Nucleus accumbens (tissue), 56 donors: ENCODE measurements around the gene KRTAP10-1.
"Not testable (repeated sequence)": the region's sequence is repeated elsewhere in the genome, so short reads cannot be mapped to it uniquely, and the experiment has no call there.

ENCODE experiments used
- DNase-seq, 56 donors: peaks; one replicate each; lab custom pipeline; 2025; lab: John Stamatoyannopoulos, UW

KRTAP10-1 gene

GRCh38 chr21:44550285-44550684, 10.3 kb upstream of the KRTAP10-1 start:
- not testable (repeated sequence) for DNase-seq

- DNase-seq: no peak
Observed at GRCh38 chr21:44549525-44550211, 9.7 kb upstream of the KRTAP10-1 start.

DNA sequence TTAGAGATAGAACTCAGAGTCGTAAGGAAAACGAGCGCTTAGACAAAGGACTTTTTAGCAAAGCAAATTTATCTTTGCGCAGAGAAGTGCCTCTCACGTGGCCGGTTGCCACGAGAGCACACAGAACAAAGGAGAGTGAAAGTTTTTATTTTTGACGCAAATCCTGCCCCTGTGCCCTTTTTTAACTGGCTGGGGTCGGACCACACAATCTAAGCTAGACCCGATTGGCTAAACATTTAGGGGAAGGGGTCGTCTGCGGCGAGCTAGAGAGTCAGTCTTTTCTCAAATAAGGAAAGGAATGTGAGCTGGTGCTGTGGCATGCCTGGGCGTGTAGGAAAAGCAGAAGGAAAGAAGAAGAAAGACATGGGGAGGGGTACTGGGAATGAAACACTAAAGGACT, 8.9 kb upstream of the KRTAP10-1 start:
- DNase-seq: no peak

- DNase-seq: no peak
Observed at GRCh38 chr21:44548381-44548780, 8.4 kb upstream of the KRTAP10-1 start.

DNA sequence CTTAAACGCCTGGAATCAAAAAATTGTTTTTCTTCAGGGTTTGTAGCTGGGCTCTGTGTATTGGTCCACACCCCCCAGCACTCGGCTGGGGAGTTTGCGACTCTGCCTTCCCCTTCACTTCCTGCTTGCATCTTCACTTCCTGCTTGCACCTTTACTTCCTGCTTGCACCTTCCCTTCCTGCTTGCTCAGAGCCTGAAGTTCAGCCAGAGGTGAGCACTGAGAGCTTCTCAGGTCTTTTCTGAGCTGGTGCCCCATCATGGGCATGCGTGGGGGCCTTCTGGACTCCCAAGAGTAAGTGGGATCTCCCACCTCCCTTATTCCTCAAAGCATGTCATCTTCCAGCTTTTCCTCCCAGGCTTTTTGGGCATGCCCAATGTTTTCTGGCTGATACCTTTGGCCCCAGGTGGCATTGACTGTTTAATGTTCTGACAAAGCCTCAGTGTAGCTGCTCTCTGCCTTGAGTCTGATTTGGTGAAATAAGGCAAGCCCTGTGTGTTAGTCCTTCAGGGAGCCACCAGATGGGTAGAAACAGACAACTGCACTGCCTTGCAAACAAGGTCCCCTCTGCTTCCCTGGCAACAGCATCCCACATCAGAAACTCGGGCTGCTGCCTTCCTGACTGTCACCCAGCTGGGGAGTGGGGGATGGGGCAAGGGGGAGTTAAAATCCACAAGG, 7.8 kb upstream of the KRTAP10-1 start:
- no peak for DNase-seq

DNA sequence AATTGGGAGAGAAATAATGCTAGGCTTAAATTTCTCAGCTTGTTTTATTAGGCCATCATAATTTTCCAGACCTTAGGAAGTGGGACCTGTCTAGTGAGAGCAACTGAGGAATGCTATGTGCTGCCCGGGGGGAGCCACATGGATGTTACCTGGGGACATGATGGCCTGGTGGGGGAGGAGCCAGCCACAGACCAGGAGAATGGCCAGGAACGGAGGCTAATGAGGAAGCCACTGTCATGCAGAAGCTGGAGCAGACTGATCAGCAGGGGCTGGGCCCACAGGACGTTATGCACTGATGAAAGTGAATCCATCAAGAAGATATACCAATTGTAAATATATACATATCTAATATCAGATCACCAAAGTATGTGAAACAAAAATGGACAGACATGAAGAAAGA, 4.6 kb upstream of the KRTAP10-1 start:
- DNase-seq: no peak

- no peak for DNase-seq
Observed at GRCh38 chr21:44542716-44543115, 2.7 kb upstream of the KRTAP10-1 start.

GRCh38 chr21:44540741-44541288, 820 bp upstream of the KRTAP10-1 start:
- no peak for DNase-seq

GRCh38 chr21:44539046-44539445, 949 bp downstream of the KRTAP10-1 start:
- no peak for DNase-seq

DNA sequence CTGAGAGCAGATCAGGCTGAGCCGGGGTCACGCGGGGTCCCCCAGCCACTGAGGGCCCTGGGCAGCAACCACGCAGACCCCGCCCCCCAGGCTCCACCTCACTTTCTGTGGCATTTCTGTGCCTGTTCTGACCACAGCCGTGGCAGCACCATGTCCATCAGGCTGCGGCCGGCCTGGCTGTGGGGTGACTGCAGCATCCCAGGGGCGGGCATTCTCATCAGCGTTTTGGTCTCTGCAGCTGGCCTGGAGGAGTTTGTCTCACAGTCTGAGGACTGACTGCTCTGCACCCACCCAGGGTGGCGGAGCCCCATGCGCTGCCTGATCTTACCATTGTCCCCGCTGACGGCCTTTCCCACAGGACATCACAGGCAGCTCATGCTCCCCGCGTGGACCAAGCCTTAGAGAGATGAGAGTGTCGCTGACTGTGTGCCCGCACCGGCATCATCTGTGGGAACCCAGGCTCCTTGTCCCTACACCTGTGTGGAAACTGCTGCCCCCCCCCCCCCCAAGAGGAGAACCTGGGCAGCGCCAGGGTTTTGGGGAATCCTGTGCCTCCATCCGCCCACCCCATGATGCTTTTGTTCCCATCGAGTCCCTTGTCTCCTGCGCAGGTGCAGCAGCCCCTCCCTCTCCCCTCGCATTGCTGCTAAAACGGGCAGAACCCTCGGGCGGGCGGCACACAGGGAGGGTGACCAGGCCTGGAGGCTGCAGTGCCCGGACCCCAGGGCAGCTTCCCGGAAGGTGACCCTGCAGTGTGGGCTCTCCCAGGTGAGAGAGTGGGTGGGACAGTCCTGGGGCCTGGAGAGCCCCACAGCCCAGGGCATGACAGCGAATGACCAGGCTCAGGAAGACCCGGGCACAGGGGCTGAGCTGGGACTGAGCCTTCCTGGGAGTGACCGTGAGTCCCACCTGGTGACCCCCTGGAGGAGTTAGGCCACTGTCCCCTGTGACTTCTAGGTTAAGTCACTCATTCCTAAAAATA, 1.8 kb downstream of the KRTAP10-1 start:
- no peak for DNase-seq

- DNase-seq: no peak
Observed at GRCh38 chr21:44535963-44536362, 4.0 kb downstream of the KRTAP10-1 start.

DNA sequence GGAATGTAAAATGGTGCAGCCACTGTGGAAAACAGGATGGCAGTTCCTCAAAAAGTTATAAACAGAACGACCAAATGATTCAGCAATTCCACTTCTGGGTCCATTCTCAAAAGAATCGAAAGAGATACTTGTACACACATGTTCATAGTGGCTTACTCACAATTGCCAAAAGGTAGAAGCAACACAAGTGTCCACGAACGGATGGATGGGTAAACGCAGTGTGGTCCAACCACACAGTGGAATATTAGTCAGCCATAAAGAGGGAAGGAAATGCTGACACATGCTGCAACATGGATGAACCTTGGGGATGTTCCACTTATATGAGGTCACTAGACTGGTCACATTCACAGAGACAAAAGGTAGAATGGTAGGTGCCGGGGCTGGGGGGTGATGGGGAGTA, 5.3 kb downstream of the KRTAP10-1 start:
- DNase-seq: no peak

DNA sequence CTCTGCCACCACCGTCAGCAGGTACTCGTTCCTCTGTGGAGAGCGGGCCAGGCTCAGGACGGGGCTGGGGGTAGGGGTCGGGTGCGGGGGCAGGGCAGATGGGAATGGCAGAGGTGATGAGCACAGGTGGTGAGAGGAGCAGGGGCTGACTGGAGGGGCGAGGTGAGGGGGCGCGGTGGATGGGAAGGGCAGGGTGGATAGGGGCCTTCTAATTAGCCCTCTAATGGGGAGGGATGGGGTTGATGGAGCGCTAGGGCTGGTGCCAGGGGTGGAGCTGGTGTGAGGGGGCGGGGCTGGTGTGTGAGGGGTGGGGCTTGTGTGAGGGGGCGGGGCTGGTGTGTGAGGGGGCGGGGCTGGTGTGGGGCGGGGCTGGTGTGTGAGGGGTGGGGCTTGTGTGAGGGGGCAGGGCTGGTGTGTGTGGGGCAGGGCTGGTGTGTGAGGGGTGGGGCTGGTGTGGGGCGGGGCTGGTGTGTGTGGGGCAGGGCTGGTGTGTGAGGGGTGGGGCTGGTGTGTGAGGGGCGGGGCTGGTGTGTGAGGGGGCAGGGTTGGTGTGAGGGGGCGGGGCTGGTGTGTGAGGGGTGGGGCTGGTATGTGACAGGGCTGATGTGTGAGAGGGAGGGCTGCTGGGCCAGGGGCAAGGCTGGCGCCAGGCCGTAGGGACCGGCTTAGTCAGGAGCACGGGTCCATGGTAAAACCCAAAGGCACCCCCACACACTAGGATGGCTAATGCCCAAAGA, 5.9 kb downstream of the KRTAP10-1 start:
- no peak for DNase-seq

DNA sequence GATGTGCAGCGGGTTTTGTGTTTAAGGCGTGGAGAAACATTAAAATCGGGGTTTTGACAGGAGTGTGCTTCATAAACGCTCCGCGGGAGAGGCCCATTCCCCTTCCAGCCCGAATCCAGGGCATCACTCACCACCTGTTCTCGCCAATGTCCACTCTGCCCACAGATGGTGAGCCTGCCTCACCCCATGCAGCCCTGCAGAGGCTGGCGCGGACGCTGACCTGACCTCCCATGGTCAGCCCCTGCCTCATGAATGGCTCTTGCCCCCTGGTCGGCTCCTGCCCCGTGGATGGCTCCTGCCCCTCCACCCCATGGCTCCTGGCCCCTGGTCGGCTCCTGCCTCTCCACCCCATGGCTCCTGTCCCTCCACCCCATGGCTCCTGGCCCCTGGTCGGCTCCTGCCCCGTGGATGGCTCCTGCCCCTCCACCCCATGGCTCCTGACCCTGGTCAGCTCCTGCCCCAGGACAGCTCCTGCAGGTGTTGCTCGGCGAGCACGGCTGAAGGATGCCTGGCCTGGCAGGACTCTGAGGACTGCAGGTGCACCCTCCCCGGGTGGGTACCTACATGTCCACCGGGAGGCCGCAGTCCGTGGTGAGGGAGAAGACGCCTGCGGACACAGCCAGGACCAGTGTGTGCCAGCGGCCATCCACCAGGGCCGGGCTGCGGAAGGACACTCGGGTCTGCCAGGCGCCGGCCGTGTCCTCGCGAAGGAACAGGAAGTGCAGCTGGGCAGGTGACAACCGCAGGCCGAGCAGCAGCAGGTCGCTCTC, 6.7 kb downstream of the KRTAP10-1 start:
- no peak for DNase-seq

DNA sequence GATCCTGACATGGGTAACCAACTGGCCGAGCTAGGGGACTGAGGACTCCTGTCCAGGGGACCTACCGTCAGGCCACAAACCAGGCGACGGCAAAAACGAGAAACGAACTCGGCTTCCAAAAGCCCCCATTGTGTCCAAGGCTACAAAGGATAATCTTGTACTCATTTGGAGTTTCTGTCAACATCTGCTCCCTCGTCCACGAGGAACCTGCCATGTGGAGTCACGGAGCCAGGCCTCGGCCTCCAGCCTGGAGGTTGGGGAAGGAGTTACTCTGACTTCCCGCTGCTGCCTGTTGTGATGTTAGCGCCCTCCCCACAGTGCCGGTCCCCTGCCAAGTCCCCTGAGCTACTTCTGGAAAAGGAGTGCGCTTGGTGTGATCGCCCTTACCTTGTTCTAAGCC, 7.3 kb downstream of the KRTAP10-1 start:
- DNase-seq: no peak

DNA sequence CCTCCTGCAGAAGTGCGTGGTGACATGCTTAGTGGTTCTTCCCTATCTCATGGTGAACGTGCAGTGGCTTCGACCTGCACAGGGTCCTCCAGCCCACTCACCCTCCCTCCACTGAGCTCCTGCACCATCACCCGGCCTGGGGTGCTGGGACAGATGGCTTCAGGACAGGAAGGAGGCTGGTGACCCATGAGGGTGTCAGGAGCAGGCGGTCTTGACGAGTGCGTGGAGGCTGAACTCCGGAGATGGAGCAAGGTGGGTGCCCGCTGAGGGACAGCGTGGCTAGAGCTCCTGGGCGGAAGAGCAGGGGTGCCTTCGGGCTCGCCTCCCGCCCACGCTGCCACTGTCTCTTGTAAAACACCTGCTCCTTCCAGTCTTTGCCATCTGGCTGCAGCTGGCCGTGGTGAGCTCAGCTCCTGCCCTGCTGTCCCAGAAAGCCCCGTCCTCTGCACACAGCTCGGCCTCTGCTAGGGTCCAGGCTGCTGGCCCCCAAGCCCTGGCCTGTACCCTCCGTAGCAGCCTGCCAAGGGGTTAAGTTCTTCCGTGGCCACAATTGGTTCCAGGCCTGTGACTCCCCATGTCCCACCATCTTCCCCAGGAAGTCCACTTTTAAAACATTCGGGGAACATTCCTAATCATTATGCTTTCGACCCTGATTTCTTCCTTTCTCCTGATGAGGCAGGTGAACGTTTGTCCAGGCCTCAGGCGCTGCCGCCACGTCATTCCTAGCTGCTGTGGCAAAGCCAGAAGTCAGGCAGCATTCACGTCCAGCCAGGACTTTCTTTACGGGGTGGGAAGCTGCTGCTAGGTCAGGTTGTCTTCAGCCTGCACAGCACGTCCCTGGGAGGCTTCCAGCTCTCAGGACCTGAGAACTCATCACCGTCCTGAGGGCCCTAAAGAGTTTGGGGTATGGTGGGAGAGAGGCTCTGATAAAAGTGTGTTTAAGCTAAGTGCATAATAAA, 8.1 kb downstream of the KRTAP10-1 start:
- no peak for DNase-seq

DNA sequence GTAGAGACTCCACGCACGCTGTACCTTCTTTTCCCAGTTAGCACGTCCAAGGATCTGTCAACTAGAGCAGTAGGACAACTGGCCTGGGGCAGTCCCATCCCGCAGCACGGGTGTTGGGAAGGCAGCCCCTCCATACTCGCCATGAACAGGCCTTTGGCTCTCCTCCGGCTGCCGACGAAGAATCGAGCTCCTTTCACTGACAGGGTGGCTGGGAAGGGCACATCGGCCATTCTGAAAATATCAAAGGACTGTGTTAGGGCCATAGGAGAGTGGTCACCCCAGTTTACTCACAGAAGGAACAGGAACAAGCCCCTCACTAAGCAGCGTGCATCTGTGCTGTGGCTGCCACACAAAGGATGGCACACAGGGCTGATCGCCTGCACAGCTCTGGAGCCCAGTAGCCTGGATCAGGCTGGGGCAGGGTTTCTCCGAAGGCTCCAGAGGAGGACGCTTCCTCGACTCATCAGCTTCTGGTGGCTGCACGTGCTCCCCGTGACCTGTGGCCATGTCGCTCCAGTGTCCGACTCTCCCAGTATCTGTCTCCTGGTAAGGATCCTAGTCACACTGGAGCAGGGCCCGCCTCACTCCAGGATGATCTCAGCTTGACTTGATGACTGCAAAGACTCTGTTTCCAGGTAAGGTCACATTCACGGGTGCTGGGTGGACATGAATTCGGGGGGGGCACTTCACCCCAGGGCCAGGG, 8.9 kb downstream of the KRTAP10-1 start:
- DNase-seq: no peak
